WTC11 (cell line): Measurements from ENCODE around the gene APMAP. TPM values are rescaled to one million over a fixed set of nuclear protein-coding genes. Genes with fewer than 3 reads are reported as not detected.

ENCODE experiments used
- ATAC-seq: fragments of 200-7000 bp; cut with Tn5 transposase; 2 replicates; pipeline ENCODE4 v1.10.0; 2021; ENCODE audit warnings: mild to moderate bottlenecking, moderate library complexity
- CTCF ChIA-PET: fragments of 300-600 bp; sonication (Branson Sonifier 250); formaldehyde crosslinking; loops from one replicate; lab custom pipeline; 2021; ENCODE audit warnings: antibody characterized with exemption; lab: Charles Lee
- POLR2A ChIA-PET: fragments of 350-600 bp; sonication (Branson Sonifier 250); formaldehyde crosslinking; loops from one replicate; lab custom pipeline; 2021; ENCODE audit warnings: antibody characterized with exemption; lab: Charles Lee
- DNase-seq: peaks from one replicate; pipeline ENCODE4 v3.0.0; 2021; ENCODE audit warnings: low spot score
- H3K27ac Mint-ChIP-seq: 2 replicates; pipeline ENCODE4 v1.8.0; 2021; ENCODE audit warnings: mixed read lengths
- H3K27me3 Mint-ChIP-seq: 2 replicates; pipeline ENCODE4 v1.8.0; 2021; ENCODE audit warnings: low read depth, mild to moderate bottlenecking, moderate library complexity, mixed read lengths
- H3K36me3 Mint-ChIP-seq: 2 replicates; pipeline ENCODE4 v1.8.0; 2021; ENCODE audit warnings: mixed read lengths
- H3K4me1 Mint-ChIP-seq: 2 replicates; pipeline ENCODE4 v1.8.0; 2022; ENCODE audit warnings: mixed read lengths
- H3K4me3 Mint-ChIP-seq: 2 replicates; pipeline ENCODE4 v1.8.0; 2021; ENCODE audit warnings: mild to moderate bottlenecking, moderate library complexity, mixed read lengths
- H3K9me3 Mint-ChIP-seq: 2 replicates; pipeline ENCODE4 v1.8.0; 2021; ENCODE audit warnings: mixed read lengths
- ATF1 ChIP-seq: sonication (generic); formaldehyde crosslinking; IDR thresholded peaks from 2 replicates; pipeline ENCODE4 v1.8.1; 2023; ENCODE audit warnings: mild to moderate bottlenecking, moderate library complexity, missing genetic modification reagents
- CREB1 ChIP-seq: sonication (generic); formaldehyde crosslinking; IDR thresholded peaks from 2 replicates; pipeline ENCODE4 v1.8.0; 2023; ENCODE audit warnings: mild to moderate bottlenecking, missing genetic modification reagents
- E2F1 ChIP-seq: sonication (generic); formaldehyde crosslinking; IDR thresholded peaks from 2 replicates; pipeline ENCODE4 v1.8.0; 2022; ENCODE audit warnings: mild to moderate bottlenecking, missing genetic modification reagents
- EMX1 ChIP-seq: fragments of 250-450 bp; sonication (Bioruptor Pico); IDR thresholded peaks from 2 replicates; pipeline ENCODE4 v1.8.0; 2021; ENCODE audit warnings: mild to moderate bottlenecking
- GTF2I ChIP-seq: fragments of 250-450 bp; sonication (Bioruptor Pico); conservative IDR thresholded peaks from 2 replicates; pipeline ENCODE4 v1.4.0; 2021; ENCODE audit warnings: mild to moderate bottlenecking
- MXD4 ChIP-seq: fragments of 250-450 bp; sonication (Bioruptor Pico); IDR thresholded peaks from 2 replicates; pipeline ENCODE4 v1.8.0; 2021; ENCODE audit warnings: mild to moderate bottlenecking, moderate library complexity, borderline replicate concordance
- MYBL2 ChIP-seq: sonication (generic); formaldehyde crosslinking; IDR thresholded peaks from 2 replicates; pipeline ENCODE4 v1.8.1; 2023; ENCODE audit warnings: mild to moderate bottlenecking, moderate library complexity, missing genetic modification reagents
- NFATC4 ChIP-seq: fragments of 250-450 bp; sonication (Bioruptor Pico); IDR thresholded peaks from 2 replicates; pipeline ENCODE4 v1.9.0; 2021; ENCODE audit warnings: mild to moderate bottlenecking
- NFE2L1 ChIP-seq: sonication (generic); formaldehyde crosslinking; IDR thresholded peaks from 2 replicates; pipeline ENCODE4 v1.8.1; 2023; ENCODE audit warnings: missing genetic modification reagents
- NR1H2 ChIP-seq: sonication (generic); formaldehyde crosslinking; IDR thresholded peaks from 2 replicates; pipeline ENCODE4 v1.9.0; 2021; ENCODE audit warnings: mild to moderate bottlenecking, moderate library complexity, missing genetic modification reagents
- NR3C1 ChIP-seq: sonication (generic); formaldehyde crosslinking; conservative IDR thresholded peaks from 2 replicates; pipeline ENCODE4 v1.8.1; 2023; ENCODE audit warnings: low read depth, mild to moderate bottlenecking, missing genetic modification reagents
- SMAD3 ChIP-seq: sonication (generic); formaldehyde crosslinking; IDR thresholded peaks from 2 replicates; pipeline ENCODE4 v1.8.0; 2022; ENCODE audit warnings: missing genetic modification reagents, mild to moderate bottlenecking, borderline replicate concordance
- SMAD4 ChIP-seq: sonication (generic); formaldehyde crosslinking; IDR thresholded peaks from 2 replicates; pipeline ENCODE4 v1.8.0; 2022; ENCODE audit warnings: mild to moderate bottlenecking, missing genetic modification reagents
- SOX15 ChIP-seq: fragments of 250-450 bp; sonication (Bioruptor Pico); IDR thresholded peaks from 2 replicates; pipeline ENCODE4 v1.9.0; 2021; ENCODE audit warnings: mild to moderate bottlenecking
- TP53 ChIP-seq: sonication (generic); formaldehyde crosslinking; IDR thresholded peaks from 2 replicates; pipeline ENCODE4 v1.8.1; 2023; ENCODE audit warnings: mild to moderate bottlenecking, missing genetic modification reagents
- USF2 ChIP-seq: sonication (generic); formaldehyde crosslinking; IDR thresholded peaks from 2 replicates; pipeline ENCODE4 v1.8.1; 2023; ENCODE audit warnings: mild to moderate bottlenecking, missing genetic modification reagents, moderate library complexity
- ZNF219 ChIP-seq: sonication (generic); formaldehyde crosslinking; IDR thresholded peaks from 2 replicates; pipeline ENCODE4 v1.8.0; 2023; ENCODE audit warnings: missing genetic modification reagents, mild to moderate bottlenecking, borderline replicate concordance
- ZNF263 ChIP-seq: sonication (generic); formaldehyde crosslinking; IDR thresholded peaks from 2 replicates; pipeline ENCODE4 v1.8.1; 2022; ENCODE audit warnings: low read depth, mild to moderate bottlenecking, moderate library complexity, missing genetic modification reagents
- ZNF396 ChIP-seq: fragments of 250-450 bp; sonication (Bioruptor Pico); IDR thresholded peaks from 2 replicates; pipeline ENCODE4 v1.8.0; 2021; ENCODE audit warnings: mild to moderate bottlenecking, moderate library complexity, borderline replicate concordance
- ZNF423 ChIP-seq: fragments of 250-450 bp; sonication (Bioruptor Pico); IDR thresholded peaks from 2 replicates; pipeline ENCODE4 v2.1.2; 2022; ENCODE audit warnings: mild to moderate bottlenecking, moderate library complexity
- total RNA-seq: library from RNA; stranded (reverse); gene quantifications from 3 replicates; pipeline ENCODE4 v1.2.3, GENCODE V29; 2021
- TF ChIP-seq, protein P1 (sequence below): sonication (generic); formaldehyde crosslinking; IDR thresholded peaks from 2 replicates; pipeline ENCODE4 v1.8.1; 2022; ENCODE audit warnings: missing genetic modification reagents, borderline replicate concordance
- TF ChIP-seq, protein P2 (sequence below): fragments of 250-450 bp; sonication (Bioruptor Pico); IDR thresholded peaks from 2 replicates; pipeline ENCODE4 v1.9.0; 2021; ENCODE audit warnings: mild to moderate bottlenecking

APMAP gene
- total RNA-seq, 1 experiment from 2014 or later, result 55.3 TPM

GRCh38 chr20:24977797-24978196 lies 14.8 kb downstream of the APMAP start:
- no peak overlapping the region for H3K4me3 Mint-ChIP-seq
- ATAC-seq, result no peak
- no peak for TF ChIP-seq MXD4 (CRISPR knock-in tag)
- TF ChIP-seq SOX15 (CRISPR knock-in tag), result no peak
- TF ChIP-seq, all 79 proteins: peak for 0
- peaks cover 46% of the 10 kb centered on the region for H3K9me3 Mint-ChIP-seq
- POLR2A ChIA-PET, result no interaction called here
- H3K27ac Mint-ChIP-seq, result no peak overlapping the region
- no peaks in the 10 kb centered on the region for H3K4me1 Mint-ChIP-seq
- no peak for DNase-seq
- CTCF ChIA-PET, result interaction anchor here (0.6 kb wide), 1 partner anchor 1743 kb away, joined by 3 read pairs; no protein-coding TSS in a partner anchor
- H3K36me3 Mint-ChIP-seq, result peaks cover 78% of the 10 kb centered on the region
- H3K27me3 Mint-ChIP-seq, result no peaks in the 10 kb centered on the region

GRCh38 chr20:24977336-24977735 lies 15.2 kb downstream of the APMAP start:
- ChIA-PET POLR2A (no interaction called here), CTCF (no interaction called here)
- H3K4me1 Mint-ChIP-seq, result no peaks in the 10 kb centered on the region
- DNase-seq, result no peak
- no peaks in the 10 kb centered on the region for H3K27me3 Mint-ChIP-seq
- ATAC-seq, result no peak
- H3K27ac Mint-ChIP-seq, result no peak overlapping the region
- H3K9me3 Mint-ChIP-seq, result peaks cover 46% of the 10 kb centered on the region
- H3K36me3 Mint-ChIP-seq, result peaks cover 76% of the 10 kb centered on the region
- H3K4me3 Mint-ChIP-seq, result no peak overlapping the region
- TF ChIP-seq ZNF263 (CRISPR knock-in tag) (no peak), E2F1 (CRISPR knock-in tag) (no peak)

GRCh38 chr20:24972341-24972740 lies 20.2 kb downstream of the APMAP start:
- ATAC-seq (no peak), DNase-seq (no peak)
- H3K4me1 Mint-ChIP-seq, result no peaks in the 10 kb centered on the region
- POLR2A ChIA-PET, result no interaction called here
- peaks cover 21% of the 10 kb centered on the region for H3K9me3 Mint-ChIP-seq
- no peak overlapping the region for H3K27ac Mint-ChIP-seq
- CTCF ChIA-PET, result no interaction called here
- peaks cover 60% of the 10 kb centered on the region for H3K36me3 Mint-ChIP-seq
- H3K4me3 Mint-ChIP-seq, result no peak overlapping the region
- TF ChIP-seq, protein P1, sequence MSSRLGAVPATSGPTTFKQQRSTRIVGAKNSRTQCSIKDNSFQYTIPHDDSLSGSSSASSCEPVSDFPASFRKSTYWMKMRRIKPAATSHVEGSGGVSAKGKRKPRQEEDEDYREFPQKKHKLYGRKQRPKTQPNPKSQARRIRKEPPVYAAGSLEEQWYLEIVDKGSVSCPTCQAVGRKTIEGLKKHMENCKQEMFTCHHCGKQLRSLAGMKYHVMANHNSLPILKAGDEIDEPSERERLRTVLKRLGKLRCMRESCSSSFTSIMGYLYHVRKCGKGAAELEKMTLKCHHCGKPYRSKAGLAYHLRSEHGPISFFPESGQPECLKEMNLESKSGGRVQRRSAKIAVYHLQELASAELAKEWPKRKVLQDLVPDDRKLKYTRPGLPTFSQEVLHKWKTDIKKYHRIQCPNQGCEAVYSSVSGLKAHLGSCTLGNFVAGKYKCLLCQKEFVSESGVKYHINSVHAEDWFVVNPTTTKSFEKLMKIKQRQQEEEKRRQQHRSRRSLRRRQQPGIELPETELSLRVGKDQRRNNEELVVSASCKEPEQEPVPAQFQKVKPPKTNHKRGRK (CRISPR knock-in tag), result no peak
- TF ChIP-seq NFATC4 (CRISPR knock-in tag) (no peak), ATF1 (CRISPR knock-in tag) (no peak)
- H3K27me3 Mint-ChIP-seq, result no peaks in the 10 kb centered on the region

GRCh38 chr20:24971376-24972101 lies 21.0 kb downstream of the APMAP start:
- ChIA-PET POLR2A (no interaction called here), CTCF (interaction anchor here (0.7 kb wide), 1 partner anchor 1664 kb away, joined by 3 read pairs; no protein-coding TSS in a partner anchor)
- Mint-ChIP-seq H3K27ac (no peak overlapping the region), H3K4me3 (no peak overlapping the region), H3K36me3 (peaks cover 54% of the 10 kb centered on the region), H3K9me3 (peaks cover 13% of the 10 kb centered on the region)
- ATAC-seq (no peak), DNase-seq (no peak)
- no peak for TF ChIP-seq NR3C1 (CRISPR knock-in tag)
- no peak for TF ChIP-seq TP53 (CRISPR knock-in tag)
- TF ChIP-seq MYBL2 (CRISPR knock-in tag), result no peak
- no peak for TF ChIP-seq SMAD3 (CRISPR knock-in tag)
- TF ChIP-seq NR1H2, result no peak
- TF ChIP-seq, protein P2, sequence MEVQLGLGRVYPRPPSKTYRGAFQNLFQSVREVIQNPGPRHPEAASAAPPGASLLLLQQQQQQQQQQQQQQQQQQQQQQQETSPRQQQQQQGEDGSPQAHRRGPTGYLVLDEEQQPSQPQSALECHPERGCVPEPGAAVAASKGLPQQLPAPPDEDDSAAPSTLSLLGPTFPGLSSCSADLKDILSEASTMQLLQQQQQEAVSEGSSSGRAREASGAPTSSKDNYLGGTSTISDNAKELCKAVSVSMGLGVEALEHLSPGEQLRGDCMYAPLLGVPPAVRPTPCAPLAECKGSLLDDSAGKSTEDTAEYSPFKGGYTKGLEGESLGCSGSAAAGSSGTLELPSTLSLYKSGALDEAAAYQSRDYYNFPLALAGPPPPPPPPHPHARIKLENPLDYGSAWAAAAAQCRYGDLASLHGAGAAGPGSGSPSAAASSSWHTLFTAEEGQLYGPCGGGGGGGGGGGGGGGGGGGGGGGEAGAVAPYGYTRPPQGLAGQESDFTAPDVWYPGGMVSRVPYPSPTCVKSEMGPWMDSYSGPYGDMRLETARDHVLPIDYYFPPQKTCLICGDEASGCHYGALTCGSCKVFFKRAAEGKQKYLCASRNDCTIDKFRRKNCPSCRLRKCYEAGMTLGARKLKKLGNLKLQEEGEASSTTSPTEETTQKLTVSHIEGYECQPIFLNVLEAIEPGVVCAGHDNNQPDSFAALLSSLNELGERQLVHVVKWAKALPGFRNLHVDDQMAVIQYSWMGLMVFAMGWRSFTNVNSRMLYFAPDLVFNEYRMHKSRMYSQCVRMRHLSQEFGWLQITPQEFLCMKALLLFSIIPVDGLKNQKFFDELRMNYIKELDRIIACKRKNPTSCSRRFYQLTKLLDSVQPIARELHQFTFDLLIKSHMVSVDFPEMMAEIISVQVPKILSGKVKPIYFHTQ (CRISPR knock-in tag), result no peak
- TF ChIP-seq NFE2L1 (CRISPR knock-in tag), result no peak
- no peak for TF ChIP-seq USF2 (CRISPR knock-in tag)
- TF ChIP-seq SMAD4 (CRISPR knock-in tag), result no peak
- TF ChIP-seq SOX15 (CRISPR knock-in tag), result no peak
- no peak for TF ChIP-seq EMX1
- no peak for TF ChIP-seq CREB1
- TF ChIP-seq ZNF423 (CRISPR knock-in tag), result no peak
- no peak for TF ChIP-seq ZNF219
- no peak for TF ChIP-seq ZNF396 (CRISPR knock-in tag)
- TF ChIP-seq GTF2I (CRISPR knock-in tag), result no peak
- TF ChIP-seq, all 79 proteins: peak for 0
- Mint-ChIP-seq H3K27me3 (no peaks in the 10 kb centered on the region), H3K4me1 (no peaks in the 10 kb centered on the region)
